HepG2 (cell line): Measurements from ENCODE around the gene ESRRG. TPM values are rescaled to one million over a fixed set of nuclear protein-coding genes. Genes with fewer than 3 reads are reported as not detected.

Source experiments
- ATAC-seq: fragments of 200-7000 bp; cut with Tn5 transposase; 3 replicates; pipeline ENCODE4 v1.9.1; 2020; ENCODE audit warnings: mild to moderate bottlenecking, moderate library complexity
- BruUV-seq: library from RNA; stranded (reverse); fragments of 400-500 nt; replicated peaks from 2 replicates; lab custom pipeline; 2021; lab: Mats Ljungman, UMichigan
- CTCF ChIA-PET: fragments of 300-600 bp; formaldehyde crosslinking; extraction: SDS; loops from one replicate; lab custom pipeline; 2021; ENCODE audit warnings: low total read pairs, inconsistent platforms, low intra/inter-chr PET ratio; lab: Yijun Ruan, JAX
- POLR2A ChIA-PET: fragments of 350-600 bp; sonication (Branson Sonifier 250); formaldehyde crosslinking; loops from one replicate; lab custom pipeline; 2020; ENCODE audit warnings: antibody characterized with exemption, inconsistent platforms; lab: Yijun Ruan, JAX
- DNase-seq: peaks from one replicate; pipeline ENCODE4 v3.0.0-alpha.2; 2015; ENCODE audit warnings: low spot score
- FAIRE-seq: peaks from 3 replicates; lab custom pipeline; 2011; peaks lifted over from hg19 to GRCh38; lab: Jason Lieb, UNC
- H2AFZ ChIP-seq: one replicate; pipeline ENCODE4 v1.6.1; 2011; ENCODE audit warnings: low read length, inconsistent platforms
- H3K27ac ChIP-seq: fragments of 300-600 bp; 3 replicates; pipeline ENCODE4 v1.8.0; 2011; ENCODE audit warnings: mixed run types, mild to moderate bottlenecking, mixed read lengths, low read length, inconsistent platforms; ENCODE audit not compliant: insufficient read depth; ENCODE audit errors: extremely low read length
- H3K27me3 ChIP-seq, 2 experiments: fragments of 200-600 bp in 1 of 2; 2 replicates in 1 of 2; 3 replicates in 1 of 2; pipeline versions ENCODE4 v1.6.0 to v1.8.0; 2011; ENCODE audit warnings: low read length in 2 of 2, mild to moderate bottlenecking in 2 of 2, moderate library complexity in 2 of 2, inconsistent platforms in 1 of 2; ENCODE audit not compliant: insufficient read depth in 2 of 2, control insufficient read depth in 1 of 2
- H3K36me3 ChIP-seq, 2 experiments: fragments of 200-600 bp in 1 of 2; replicated peaks in 1 of 2; 2 replicates in 1 of 2; 3 replicates in 1 of 2; pipeline versions ENCODE4 v1.5.1 to v1.8.0; 2011; ENCODE audit warnings: low read length in 2 of 2, inconsistent platforms in 1 of 2; ENCODE audit not compliant: insufficient read depth in 2 of 2, control insufficient read depth in 1 of 2
- H3K4me1 ChIP-seq: 2 replicates; pipeline ENCODE4 v1.5.1; 2012; ENCODE audit warnings: low read length, inconsistent platforms; ENCODE audit not compliant: insufficient read depth
- H3K4me2 ChIP-seq: 2 replicates; pipeline ENCODE4 v1.6.0; 2011; ENCODE audit warnings: low read depth, low read length, inconsistent platforms
- H3K4me3 ChIP-seq, 3 experiments: fragments of 200-600 bp in 1 of 3; sonication (generic), shearing (Covaris generic) in 1 of 3; replicated peaks in 1 of 3; 2 replicates each; pipeline ENCODE4 v1.5.1; 2011 to 2016; ENCODE audit warnings: low read length in 3 of 3, inconsistent platforms in 2 of 3, low read depth in 2 of 3, mild to moderate bottlenecking in 2 of 3, control low read depth in 1 of 3, mixed read lengths in 1 of 3; ENCODE audit not compliant: insufficient read depth in 1 of 3
- H3K79me2 ChIP-seq: one replicate; pipeline ENCODE4 v1.6.1; 2011; ENCODE audit warnings: low read length, inconsistent platforms; ENCODE audit not compliant: insufficient read depth
- H3K9ac ChIP-seq: 2 replicates; pipeline ENCODE4 v1.6.0; 2011; ENCODE audit warnings: mild to moderate bottlenecking, low read depth, low read length, inconsistent platforms; ENCODE audit not compliant: insufficient read depth
- H3K9me3 ChIP-seq: 2 replicates; pipeline ENCODE4 v1.5.1; 2012; ENCODE audit warnings: mild to moderate bottlenecking, low read length
- H4K20me1 ChIP-seq: 2 replicates; pipeline ENCODE4 v1.6.0; 2011; ENCODE audit warnings: inconsistent platforms, mild to moderate bottlenecking, low read length, moderate library complexity; ENCODE audit not compliant: insufficient read depth
- MIXL1 ChIP-seq: IDR thresholded peaks from 2 replicates; pipeline ENCODE4 v1.6.1; 2016
- RAD21 ChIP-seq: fragments of 450-650 bp; formaldehyde crosslinking; IDR thresholded peaks from 2 replicates; pipeline ENCODE4 v1.5.0; 2020; ENCODE audit warnings: mild to moderate bottlenecking
- SMC3 ChIP-seq: IDR thresholded peaks from 2 replicates; pipeline ENCODE4 v1.6.1; 2011; ENCODE audit warnings: low read length, improper control_type of control experiment
- SRSF1 ChIP-seq: fragments of 200-400 bp; formaldehyde crosslinking; optimal IDR thresholded peaks from 2 replicates; pipeline ENCODE3; 2017; ENCODE audit warnings: mild to moderate bottlenecking, low read depth, low read length, moderate library complexity
- STAG1 ChIP-seq: sonication (generic); formaldehyde crosslinking; IDR thresholded peaks from 2 replicates; pipeline ENCODE4 v1.4.0; 2020; ENCODE audit warnings: missing genetic modification reagents
- WGBS: methylation state at CpG from one replicate; pipeline ENCODE4 v1.1.6; 2017; ENCODE audit warnings: low lambda C conversion rate; 5-methylcytosine and 5-hydroxymethylcytosine counted together
- in situ Hi-C: cut with HindIII; loops from 2 replicates; pipeline ENCODE4 v1.10.0; 2017; ENCODE audit warnings: low pct_unique_long_range_greater_than_20kb; ENCODE audit not compliant: extremely low pct_ligation_motif_present
- intact Hi-C: fragments of 100-400 bp; cut with micrococcal nuclease; formaldehyde crosslinking; loops from one replicate; pipeline ENCODE4 v1.10.0; 2022; ENCODE audit not compliant: unreplicated experiment
- polyA plus RNA-seq, 8 experiments: library from polyadenylated mRNA; depleted of rRNA in 3 of 8; stranded (reverse) in 7 of 8; unstranded in 1 of 8; fragments of >200 nt; fragmentation: Illumina TruSeq in 4 of 8; extraction: Trizol in 4 of 8; gene quantifications; 2 replicates each; pipeline versions ENCODE4 v1.2.1 to v1.2.3, GENCODE V29; 2011 to 2016; ENCODE audit warnings: low read depth in 4 of 8, missing spikeins in 1 of 8, mixed read lengths in 1 of 8; ENCODE audit not compliant: insufficient read depth in 1 of 8
- total RNA-seq, 5 experiments: library from RNA; depleted of rRNA; stranded (reverse); fragments of >200 nt; fragmentation: Illumina TruSeq; extraction: Trizol; gene quantifications; 2 replicates each; pipeline ENCODE4 v1.2.3, GENCODE V29; 2016; ENCODE audit warnings: low read depth in 1 of 5
- TF ChIP-seq, protein P1 (sequence below): sonication (generic); formaldehyde crosslinking; IDR thresholded peaks from 2 replicates; pipeline ENCODE4 v1.9.0; 2021; ENCODE audit warnings: missing genetic modification reagents, mild to moderate bottlenecking, borderline replicate concordance
- TF ChIP-seq, protein P2 (sequence below): sonication (generic); formaldehyde crosslinking; IDR thresholded peaks from 2 replicates; pipeline ENCODE4 v1.5.0; 2020; ENCODE audit warnings: mild to moderate bottlenecking, missing genetic modification reagents, moderate library complexity
- TF ChIP-seq, protein P3 (sequence below): sonication (generic); formaldehyde crosslinking; IDR thresholded peaks from 2 replicates; pipeline ENCODE4 v1.5.0; 2020; ENCODE audit warnings: missing genetic modification reagents

Gene ESRRG
- total and polyA plus RNA-seq, 2 of the 13 experiments (the other 11 are each of a cell fraction or from before 2014, with no cell fraction given) = not detected

DNA sequence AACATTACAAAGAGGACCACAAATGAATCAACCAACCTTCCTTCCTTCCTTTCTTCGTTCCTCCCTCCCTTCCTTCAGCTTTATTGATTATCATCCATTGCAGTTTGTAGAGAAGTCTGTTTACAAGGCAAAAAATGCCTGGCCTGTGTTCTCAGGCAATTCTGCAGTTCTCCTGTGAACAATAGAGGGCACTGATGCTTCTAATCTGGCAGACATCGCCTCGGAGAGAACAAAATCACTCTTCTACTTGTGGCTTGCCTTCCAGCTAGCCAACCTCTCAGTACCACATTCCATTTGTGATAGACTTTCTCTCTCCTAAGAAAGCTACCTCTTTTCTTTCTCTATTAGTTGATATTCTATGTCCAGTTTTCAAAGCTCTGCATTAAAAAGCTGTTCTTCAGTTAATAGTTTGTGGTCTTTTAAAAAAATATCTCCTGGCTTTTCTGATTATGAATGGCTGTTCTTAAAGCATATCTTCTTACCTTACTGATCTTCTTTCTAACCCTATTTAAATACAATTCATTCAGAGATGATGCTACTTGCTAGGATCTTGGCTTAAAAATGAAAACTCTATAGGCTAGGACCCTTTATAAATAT lies 26.9 kb upstream of the ESRRG start:
- H4K20me1 ChIP-seq = no peaks in the 10 kb centered on the region; the same call in 1 of the 2 replicates
- intact Hi-C loops (loop anchor here (1.0 kb wide), 1 partner anchor 997 kb away; no protein-coding TSS in a partner anchor), in situ Hi-C loops (no loop called here)
- WGBS = 0% methylated on average over 3 of the region's 3 CpGs
- no peaks in the 10 kb centered on the region for H3K9me3 ChIP-seq
- H3K79me2 ChIP-seq = no peaks in the 10 kb centered on the region
- no peak overlapping the region for H2AFZ ChIP-seq
- ATAC-seq (peak; percentile 76), FAIRE-seq (no peak), DNase-seq (peak; percentile 21)
- TF ChIP-seq RAD21 (0 out of 2 replicates have a peak, but pooled peaks have one; percentile 17), SRSF1 (no peak), SMC3 (peak; percentile 45; the same call in 1 of the 2 replicates), MIXL1 (CRISPR knock-in tag) (0 out of 2 replicates have a peak, but pooled peaks have one; percentile 26), STAG1 (CRISPR knock-in tag) (peak; percentile 70)
- TF ChIP-seq, protein P1, sequence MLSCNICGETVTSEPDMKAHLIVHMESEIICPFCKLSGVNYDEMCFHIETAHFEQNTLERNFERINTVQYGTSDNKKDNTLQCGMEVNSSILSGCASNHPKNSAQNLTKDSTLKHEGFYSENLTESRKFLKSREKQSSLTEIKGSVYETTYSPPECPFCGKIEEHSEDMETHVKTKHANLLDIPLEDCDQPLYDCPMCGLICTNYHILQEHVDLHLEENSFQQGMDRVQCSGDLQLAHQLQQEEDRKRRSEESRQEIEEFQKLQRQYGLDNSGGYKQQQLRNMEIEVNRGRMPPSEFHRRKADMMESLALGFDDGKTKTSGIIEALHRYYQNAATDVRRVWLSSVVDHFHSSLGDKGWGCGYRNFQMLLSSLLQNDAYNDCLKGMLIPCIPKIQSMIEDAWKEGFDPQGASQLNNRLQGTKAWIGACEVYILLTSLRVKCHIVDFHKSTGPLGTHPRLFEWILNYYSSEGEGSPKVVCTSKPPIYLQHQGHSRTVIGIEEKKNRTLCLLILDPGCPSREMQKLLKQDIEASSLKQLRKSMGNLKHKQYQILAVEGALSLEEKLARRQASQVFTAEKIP (CRISPR knock-in tag) = no peak
- TF ChIP-seq, protein P2, sequence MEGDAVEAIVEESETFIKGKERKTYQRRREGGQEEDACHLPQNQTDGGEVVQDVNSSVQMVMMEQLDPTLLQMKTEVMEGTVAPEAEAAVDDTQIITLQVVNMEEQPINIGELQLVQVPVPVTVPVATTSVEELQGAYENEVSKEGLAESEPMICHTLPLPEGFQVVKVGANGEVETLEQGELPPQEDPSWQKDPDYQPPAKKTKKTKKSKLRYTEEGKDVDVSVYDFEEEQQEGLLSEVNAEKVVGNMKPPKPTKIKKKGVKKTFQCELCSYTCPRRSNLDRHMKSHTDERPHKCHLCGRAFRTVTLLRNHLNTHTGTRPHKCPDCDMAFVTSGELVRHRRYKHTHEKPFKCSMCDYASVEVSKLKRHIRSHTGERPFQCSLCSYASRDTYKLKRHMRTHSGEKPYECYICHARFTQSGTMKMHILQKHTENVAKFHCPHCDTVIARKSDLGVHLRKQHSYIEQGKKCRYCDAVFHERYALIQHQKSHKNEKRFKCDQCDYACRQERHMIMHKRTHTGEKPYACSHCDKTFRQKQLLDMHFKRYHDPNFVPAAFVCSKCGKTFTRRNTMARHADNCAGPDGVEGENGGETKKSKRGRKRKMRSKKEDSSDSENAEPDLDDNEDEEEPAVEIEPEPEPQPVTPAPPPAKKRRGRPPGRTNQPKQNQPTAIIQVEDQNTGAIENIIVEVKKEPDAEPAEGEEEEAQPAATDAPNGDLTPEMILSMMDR (CRISPR knock-in tag) = peak; percentile 69
- TF ChIP-seq, protein P3, sequence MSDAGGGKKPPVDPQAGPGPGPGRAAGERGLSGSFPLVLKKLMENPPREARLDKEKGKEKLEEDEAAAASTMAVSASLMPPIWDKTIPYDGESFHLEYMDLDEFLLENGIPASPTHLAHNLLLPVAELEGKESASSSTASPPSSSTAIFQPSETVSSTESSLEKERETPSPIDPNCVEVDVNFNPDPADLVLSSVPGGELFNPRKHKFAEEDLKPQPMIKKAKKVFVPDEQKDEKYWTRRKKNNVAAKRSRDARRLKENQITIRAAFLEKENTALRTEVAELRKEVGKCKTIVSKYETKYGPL (CRISPR knock-in tag) = no peak
- ChIA-PET POLR2A (no interaction called here), CTCF (no interaction called here)
- H3K4me3 ChIP-seq = no peak overlapping the region
- no peaks in the 10 kb centered on the region for H3K4me1 ChIP-seq
- no peak overlapping the region for H3K4me2 ChIP-seq
- no peaks in the 10 kb centered on the region for H3K36me3 ChIP-seq
- no peak overlapping the region for H3K27ac ChIP-seq
- H3K27me3 ChIP-seq = no peaks in the 10 kb centered on the region
- H3K9ac ChIP-seq = no peak overlapping the region
- no TSS peak for BruUV-seq
